Left forelimb (tissue), 1 donor: ENCODE measurements around the gene AASS.
"Not testable (repeated sequence)": the region's sequence is repeated elsewhere in the genome, so short reads cannot be mapped to it uniquely, and the experiment has no call there.

ENCODE experiments used
- DNase-seq: peaks from one replicate; pipeline ENCODE4 v3.0.0-alpha.2; 2018; ENCODE audit warnings: low spot score

Gene AASS

DNA sequence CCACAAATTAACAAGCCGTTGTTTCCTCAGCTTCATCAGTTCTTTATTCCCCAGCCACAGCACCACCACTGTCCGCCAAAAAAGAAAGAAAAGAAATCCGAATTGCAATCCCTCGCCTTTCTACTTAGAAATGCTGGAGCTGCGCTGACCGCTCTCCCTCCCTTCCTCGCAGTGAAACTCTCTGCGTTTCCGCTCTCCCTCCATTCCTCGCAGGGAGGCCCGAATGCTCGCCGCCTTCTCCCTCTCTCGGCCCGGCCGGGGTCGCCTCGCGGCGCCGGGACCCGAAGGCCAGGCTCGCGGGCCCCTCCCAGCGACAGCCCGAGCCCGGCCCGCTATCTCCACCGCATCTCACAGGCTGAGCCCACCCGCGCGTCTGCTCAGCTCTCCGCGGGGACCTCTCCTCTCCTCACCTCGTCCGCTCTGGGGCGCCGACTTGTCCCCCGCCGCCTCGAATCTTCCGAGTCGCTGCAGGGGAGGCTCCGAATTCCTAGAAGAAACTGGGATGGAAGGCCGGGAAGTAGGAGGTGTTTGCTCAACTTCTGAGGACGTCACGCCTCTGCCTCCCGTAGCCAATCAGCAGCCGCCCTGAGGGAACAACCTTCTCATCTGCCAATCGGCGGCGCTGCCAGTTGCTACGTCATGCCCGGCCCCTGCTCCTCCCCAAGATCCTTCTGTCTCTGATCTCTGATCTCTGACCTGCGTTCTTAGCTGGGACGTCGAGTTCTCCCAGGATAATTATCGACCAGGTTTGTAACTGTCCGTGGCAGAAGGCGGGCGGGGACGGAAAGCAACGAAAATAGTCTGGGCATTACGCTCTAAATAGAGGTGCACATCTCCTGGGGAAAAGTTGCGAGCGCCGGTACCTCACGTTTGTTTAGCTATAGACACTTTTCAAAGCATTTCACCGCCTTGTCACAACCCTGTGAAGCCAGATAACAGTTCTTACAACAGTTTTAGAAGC lies at the start of gene AASS:
Gene AASS, minus strand, starts transcription at position 499 of the 961 bp plus-strand sequence. CDS start 10,523 bp downstream, outside the sequence.
- DNase-seq, result peak; percentile 97

DNA sequence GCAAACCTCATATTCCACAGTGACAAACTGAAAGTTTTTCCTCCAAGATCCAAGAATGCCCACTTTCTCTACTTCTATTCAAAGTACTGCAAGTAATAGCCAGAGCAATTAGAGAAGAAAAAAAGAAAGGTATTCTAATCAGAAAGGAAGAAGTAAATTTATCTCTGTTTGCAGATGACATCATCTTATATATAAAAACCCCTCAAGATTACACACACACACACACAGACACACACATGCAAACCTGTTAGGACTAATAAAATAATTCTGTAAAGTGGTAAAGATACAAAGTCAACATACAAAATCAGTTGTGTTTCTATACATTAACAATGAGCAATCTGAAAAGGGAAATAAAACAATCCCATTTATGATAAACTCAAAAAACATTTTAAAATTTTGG lies 44.7 kb upstream of the AASS start:
- DNase-seq, result no peak

DNA sequence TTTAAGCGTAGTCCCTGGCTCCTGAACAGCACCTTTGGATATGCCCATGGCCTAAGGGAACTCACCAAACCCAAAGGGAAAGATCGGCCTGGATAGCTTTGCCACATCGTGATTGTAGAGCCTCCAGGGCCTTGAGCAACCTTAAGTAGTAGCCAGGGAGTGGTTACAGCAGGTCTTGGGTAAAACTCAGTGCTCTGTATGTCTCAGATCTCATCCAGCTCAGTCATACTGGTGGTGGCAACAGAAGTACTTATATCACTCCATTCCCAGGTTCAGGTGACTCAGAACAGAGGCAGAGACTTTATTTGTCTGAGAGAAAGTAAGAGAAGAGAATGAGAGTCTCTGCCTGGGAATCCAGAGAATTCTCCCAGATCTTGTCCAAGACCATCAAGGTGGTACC lies 39.1 kb upstream of the AASS start:
- no peak for DNase-seq

DNA sequence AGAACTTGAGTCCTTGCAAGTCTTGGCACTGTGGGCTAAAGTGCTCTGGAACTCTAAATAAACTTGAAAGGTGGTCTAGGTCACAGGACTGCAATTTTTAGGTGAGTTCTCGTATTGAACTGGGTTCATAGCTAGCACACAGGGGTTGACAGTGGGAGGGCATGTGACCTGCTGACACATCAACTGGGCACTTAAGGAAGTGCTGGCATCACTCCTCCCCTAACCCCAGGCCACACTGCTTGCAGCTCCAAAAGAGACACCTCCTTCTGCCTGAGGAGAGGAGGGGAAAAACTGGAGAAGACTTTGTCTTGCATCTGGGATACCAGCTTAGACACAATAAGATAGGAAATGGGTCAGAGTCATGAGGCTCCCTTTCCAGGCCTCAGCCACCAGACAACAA lies 38.0 kb upstream of the AASS start:
- DNase-seq, result no peak

DNA sequence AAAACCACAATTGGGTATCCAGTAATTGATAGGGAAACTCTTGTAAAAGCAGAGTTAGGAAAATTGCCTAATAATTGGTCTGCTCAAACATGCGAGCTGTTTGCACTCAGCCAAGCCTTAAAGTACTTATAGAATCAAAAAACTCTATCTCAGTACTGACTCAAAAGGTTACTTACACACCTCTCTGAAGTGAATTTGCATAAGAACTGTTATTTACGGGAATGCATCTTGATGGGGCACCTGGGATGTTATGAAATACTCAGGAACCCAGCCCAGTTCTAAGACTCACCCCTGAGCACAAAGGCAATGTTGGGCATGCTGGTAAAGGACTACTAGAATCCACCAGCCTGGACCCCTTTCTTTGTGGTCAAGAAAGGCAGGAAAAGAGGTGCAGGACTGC lies 28.1 kb upstream of the AASS start:
- not testable (repeated sequence) for DNase-seq

DNA sequence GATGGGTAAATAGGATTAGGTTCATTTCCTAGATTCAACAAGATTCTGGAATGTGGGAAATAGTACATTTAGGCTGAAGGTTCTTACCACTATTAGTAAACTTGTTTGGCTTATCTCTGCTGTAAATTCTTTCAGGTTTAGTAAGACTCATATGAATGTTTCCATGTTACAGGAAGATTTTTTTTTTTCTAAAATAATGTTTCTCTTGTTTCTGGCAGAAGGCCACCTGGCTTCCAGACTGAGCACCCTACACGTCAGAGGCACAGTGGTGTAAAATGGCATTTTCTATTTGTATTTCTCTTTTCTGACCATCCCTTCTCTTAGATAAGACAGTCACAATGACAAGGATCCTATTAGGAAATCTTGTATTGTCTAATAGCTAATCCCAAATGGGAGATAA lies 22.7 kb upstream of the AASS start:
- no peak for DNase-seq

- DNase-seq, result no peak
Observed at GRCh38 chr7:122166275-122166674, 22.2 kb upstream of the AASS start.

DNA sequence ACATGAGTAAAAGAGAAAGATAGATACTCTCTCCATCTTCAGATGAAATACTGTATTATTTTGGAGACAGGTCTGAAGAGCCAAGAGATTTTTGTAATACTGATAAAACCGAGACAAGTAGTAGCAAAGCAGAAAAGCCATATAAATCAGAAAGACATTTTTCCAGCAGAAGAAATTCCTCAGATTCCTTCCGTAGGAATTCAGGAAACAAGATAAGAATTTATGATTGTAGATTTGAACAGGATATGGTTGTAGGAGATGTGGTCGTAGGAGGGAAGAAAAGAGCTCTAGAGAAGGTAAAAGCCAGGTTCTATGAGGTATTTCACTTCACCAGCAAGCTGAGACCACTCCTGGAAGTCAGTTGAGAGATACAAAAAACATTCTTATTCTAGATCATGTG lies 17.6 kb upstream of the AASS start:
- DNase-seq, result no peak

GRCh38 chr7:122155566-122155965 lies 11.5 kb upstream of the AASS start:
- DNase-seq, result no peak

GRCh38 chr7:122148878-122149277 lies 4.8 kb upstream of the AASS start:
- no peak for DNase-seq

GRCh38 chr7:122148081-122148480 lies 4.0 kb upstream of the AASS start:
- no peak for DNase-seq

DNA sequence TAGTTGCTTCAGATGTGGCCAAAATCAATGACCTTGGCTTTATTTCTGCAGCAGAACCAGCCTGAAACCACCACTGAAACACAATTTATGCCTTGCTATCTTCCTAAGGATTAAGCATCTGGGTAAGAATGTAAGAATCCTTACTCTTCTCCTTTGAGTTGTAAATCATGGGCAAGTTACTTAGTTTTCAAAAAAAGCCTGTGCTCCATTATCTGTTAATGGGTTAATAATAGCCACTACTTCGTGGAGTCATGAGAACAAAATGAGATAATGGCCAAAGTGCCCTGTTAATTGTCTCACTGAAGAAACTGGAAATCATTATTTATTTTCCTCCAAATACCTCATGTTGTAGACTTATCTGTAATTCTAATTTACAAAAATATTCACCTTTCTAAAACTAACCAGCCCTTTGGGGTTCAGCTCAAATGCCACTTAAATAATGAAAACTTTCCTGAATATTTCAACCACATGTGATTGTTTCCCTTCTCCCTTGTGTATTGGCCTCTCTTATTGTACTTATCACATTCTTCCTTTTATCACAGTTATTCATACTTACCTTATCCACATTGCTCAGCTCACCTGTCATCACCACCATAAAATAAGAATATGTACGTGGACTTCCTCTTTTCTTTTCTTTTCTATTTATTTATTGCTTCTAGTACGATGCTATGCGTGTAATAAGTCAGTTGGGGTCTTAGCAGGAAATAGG lies 2.0 kb upstream of the AASS start:
- DNase-seq, result no peak

- no peak for DNase-seq
Observed at GRCh38 chr7:122143376-122143750, 686 bp downstream of the AASS start.

- DNase-seq, result no peak
Observed at GRCh38 chr7:122140918-122141317, 3.1 kb downstream of the AASS start.

DNA sequence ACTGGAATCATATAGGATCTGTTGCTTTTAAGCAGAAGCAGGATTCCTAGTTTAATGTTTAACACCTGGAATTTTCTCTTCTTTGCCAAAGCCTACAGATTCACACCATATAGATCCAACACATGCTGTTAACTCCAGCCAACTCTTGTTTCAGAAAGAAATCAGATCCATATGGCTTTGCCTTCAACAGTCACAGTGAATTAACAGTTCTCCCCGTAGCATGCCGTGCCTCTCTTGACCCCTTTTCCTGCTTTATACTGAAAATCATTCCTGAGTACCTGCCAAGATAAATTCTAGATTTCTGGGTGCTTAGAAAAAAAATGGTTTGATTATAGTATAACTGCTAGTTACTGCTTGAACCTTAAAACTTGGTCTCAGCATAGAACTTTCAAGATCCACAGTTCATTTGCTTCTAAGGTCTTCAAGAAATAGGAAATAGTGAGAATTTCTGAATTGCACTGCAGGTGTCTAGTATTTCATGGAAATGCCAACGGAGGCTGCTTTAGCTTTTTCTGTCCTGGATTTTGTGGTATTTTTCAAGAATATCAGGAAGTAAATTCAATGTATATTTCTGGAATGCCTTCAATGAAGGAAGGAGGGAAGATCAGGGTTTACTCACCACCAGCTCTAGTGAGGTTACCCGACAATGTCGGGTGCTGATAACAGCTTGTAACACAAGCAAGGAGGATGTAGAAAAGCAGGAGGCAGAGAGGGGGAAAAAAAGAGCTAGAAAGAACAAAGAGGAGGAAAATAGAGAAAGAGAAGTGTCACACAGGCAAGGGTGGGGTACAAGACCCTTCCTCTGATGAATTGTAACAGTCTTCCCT lies 6.6 kb downstream of the AASS start:
- DNase-seq, result no peak

DNA sequence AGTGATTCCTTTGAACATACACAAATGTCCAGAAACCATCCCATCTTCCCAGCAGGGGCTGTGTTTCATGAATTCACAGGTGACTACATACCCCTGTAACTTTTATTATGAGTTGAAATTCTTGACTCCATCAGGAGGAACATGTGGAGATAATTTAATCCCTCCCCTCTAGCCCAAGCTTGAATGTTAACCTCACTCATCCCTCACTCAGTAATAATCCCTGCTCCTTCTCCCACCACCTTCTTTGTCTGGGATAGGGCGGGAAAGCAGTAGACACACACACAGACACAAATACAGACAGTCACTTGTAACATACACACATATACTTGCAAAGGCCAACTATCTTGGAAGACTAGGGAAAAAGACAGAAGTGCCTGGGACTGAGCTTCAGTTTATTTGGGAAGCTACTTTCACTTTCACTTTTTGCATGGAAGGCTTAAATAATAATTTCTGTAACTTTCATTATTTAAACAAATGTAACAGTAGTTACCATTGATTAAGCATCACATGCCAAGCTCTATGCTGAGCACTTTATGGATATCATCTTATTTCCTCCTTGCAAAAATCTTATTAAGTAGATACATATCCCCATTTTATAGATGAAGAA lies 7.3 kb downstream of the AASS start:
- DNase-seq, result no peak

- DNase-seq, result no peak
Observed at GRCh38 chr7:122136078-122136477, 8.0 kb downstream of the AASS start.

- no peak for DNase-seq
Observed at GRCh38 chr7:122135275-122135674, 8.8 kb downstream of the AASS start.

GRCh38 chr7:122134793-122135192 lies 9.3 kb downstream of the AASS start:
- DNase-seq, result not testable (repeated sequence)

DNA sequence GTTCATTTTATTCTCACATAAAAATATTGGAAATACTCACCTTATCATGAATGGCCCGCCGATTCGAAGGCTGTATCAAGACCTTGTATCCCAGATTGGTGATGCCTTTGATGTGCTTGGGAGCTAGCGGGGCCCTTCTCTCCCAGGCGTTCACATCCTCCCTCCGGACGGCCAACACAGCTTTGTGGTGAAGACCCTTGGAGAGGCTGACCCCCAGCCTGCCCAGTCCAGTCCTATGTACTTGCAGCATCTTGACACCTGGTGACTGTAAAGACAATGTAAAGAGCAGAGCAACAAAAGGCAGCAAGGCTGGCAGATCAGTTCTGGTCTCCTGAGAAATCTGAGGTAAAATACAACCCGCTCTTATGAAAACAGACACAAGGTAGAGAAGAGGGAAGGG lies 10.6 kb downstream of the AASS start:
- DNase-seq, result no peak

GRCh38 chr7:122132341-122132740 lies 11.7 kb downstream of the AASS start:
- DNase-seq, result no peak

GRCh38 chr7:122123746-122124145 lies 20.3 kb downstream of the AASS start:
- DNase-seq, result no peak
